ENCODE measurements around the gene INF2. TPM values are rescaled to one million over a fixed set of nuclear protein-coding genes. Genes with fewer than 3 reads are reported as not detected.
A peak's percentile ranks its signal among the peaks of the same experiment; 100 is the strongest.

INF2 gene
- total RNA-seq, 4 donors from 2014 or later, result 36.7 to 43.6 (median 37.8) TPM

DNA sequence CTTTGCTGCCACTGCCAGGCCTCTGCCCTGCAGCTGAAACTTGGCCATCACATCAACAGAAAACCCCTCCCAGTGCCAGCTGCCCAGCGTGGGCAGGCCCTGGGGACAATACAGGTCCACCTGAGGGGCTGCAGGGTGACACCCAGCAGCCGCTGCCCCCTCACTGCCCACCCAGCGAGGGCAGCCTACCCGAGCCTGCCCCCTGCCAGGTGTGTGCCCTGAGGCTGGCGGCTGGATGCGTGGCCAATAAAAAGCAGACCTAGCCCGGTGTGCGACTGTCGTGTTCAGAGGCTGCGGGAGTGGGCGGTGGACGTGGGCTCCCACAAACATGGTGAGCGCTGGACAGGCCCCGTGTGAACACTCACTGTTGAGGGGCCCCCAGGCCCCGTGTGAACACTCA lies 29.9 kb downstream of the INF2 start:
- Histone ChIP-seq H3K36me3 (peaks cover 7 to 46% (median 14%) of the 10 kb centered on the region in 3 donors), H3K4me1 (peaks cover 13 to 34% (median 20%) of the 10 kb centered on the region in 3 donors), H3K4me3 (no peak overlapping the region), H3K9me3 (no peaks in the 10 kb centered on the region), H3K27me3 (no peaks in the 10 kb centered on the region), H3K27ac (no peak overlapping the region)
- no peak for DNase-seq
- WGBS, 2 donors, result 80 to 85% methylated on average over 1 to 6 of the region's 15 CpGs
- intact Hi-C loops (cut with DNase I), result no loop called here
- TF ChIP-seq POLR2A (IDR thresholded peaks at IDR 0.05), result no peak
- TF ChIP-seq, protein P1, sequence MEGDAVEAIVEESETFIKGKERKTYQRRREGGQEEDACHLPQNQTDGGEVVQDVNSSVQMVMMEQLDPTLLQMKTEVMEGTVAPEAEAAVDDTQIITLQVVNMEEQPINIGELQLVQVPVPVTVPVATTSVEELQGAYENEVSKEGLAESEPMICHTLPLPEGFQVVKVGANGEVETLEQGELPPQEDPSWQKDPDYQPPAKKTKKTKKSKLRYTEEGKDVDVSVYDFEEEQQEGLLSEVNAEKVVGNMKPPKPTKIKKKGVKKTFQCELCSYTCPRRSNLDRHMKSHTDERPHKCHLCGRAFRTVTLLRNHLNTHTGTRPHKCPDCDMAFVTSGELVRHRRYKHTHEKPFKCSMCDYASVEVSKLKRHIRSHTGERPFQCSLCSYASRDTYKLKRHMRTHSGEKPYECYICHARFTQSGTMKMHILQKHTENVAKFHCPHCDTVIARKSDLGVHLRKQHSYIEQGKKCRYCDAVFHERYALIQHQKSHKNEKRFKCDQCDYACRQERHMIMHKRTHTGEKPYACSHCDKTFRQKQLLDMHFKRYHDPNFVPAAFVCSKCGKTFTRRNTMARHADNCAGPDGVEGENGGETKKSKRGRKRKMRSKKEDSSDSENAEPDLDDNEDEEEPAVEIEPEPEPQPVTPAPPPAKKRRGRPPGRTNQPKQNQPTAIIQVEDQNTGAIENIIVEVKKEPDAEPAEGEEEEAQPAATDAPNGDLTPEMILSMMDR (IDR thresholded peaks at IDR 0.05), result no peak

DNA sequence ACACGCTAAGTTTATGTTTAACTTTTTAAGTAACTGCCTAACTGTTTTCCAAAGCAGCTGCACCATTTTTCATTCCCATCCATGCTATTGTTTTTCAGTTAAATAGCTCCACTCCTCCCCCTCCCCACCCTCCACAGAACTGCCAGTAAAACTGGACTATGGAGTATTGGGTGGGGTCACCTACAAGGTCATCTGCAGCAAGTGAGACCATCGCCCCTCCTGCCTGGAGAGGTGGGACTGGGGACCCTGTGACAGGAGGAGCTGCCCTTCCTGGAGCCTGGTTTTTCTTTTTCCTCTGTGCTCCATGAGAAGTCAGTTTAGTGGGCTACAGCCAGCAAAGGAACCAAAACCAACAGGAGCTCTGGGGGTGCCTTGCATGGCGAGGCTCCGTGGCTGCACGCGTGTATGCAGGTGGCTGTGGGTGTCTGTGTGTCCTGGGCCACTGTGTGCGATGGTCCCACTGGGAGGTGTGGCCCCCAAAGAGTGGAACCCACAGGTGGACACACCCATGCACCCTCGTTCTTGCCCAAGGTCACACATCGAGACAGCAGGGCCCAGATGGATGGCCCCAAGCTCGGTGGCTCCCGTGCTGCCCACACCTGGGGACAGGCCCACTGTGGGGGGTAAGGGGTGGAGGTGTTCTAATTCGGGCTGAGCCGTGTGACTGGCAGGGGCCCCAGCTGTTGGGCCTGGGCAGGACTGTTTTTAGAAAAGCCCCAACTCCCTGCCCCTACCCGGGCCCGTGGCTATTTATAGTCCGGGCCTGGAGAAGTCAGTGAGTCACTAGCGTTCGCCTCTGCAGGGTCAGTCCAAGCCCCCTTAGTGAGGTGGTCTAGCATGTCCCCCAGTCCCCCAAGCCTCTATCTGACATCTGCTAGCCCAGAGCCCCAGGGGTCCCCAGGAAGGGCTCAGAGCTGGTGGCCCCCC lies 32.4 kb downstream of the INF2 start:
- intact Hi-C loops (cut with DNase I), result no loop called here
- no peak for DNase-seq

DNA sequence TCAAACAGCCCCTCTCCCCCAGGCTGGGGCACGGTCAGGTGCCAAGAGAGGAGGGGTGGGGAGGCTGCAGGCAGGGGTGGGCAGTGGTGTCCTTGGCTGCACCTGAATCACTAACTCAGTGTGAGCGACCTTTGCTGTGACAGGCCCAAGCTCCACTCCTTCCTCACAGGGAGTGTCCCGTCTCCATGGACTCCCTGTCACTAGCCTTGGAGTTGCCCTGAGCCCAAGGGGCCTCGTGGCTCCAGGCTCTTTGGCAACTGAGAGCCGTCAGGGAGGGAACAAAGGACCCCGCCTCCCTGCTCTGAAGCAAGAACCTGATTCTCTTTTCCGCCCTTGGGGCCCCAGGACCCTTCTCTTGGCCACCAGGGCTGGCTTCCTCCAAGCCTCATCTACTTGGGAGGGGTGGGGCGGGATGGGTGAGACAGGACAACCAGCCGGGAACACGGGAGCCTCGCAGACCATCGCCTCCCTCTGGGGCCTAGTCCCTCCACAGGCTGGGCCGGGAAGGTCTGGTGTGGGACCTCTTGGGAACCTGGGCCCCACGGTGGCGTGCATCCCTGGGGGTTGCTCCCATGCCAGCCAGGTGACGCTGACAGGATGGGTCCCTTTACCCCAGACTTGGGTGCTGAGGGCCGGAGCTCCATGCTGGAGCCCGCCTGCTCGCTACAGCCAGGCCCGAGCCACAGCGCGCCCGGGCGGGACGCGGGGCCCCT lies 33.7 kb downstream of the INF2 start:
- no peaks in the 10 kb centered on the region for H3K27me3 ChIP-seq
- peak overlapping the region; percentile 63 to 95 (median 68) for H3K4me3 ChIP-seq
- H3K27ac ChIP-seq, result peak overlapping the region in 3 of 4 donors; percentile 24 to 85 (median 76)
- 26 to 42% methylated on average over 3 to 6 of the region's 26 CpGs for whole genome bisulfite sequencing, 2 donors
- intact Hi-C loops (cut with DNase I), result no loop called here
- H3K9me3 ChIP-seq, result no peaks in the 10 kb centered on the region
- DNase-seq, result no peak
- no peak for TF ChIP-seq POLR2A (IDR thresholded peaks at IDR 0.05)
- TF ChIP-seq, protein P1 (IDR thresholded peaks at IDR 0.05), result no peak
- H3K36me3 ChIP-seq, result peaks cover 0 to 17% (median 4%) of the 10 kb centered on the region in 3 donors
- H3K4me1 ChIP-seq, result peaks cover 30 to 46% (median 34%) of the 10 kb centered on the region in 3 donors

More for the DNA sequence above, 32.4 kb downstream of the INF2 start:
- TF ChIP-seq, protein P1 (IDR thresholded peaks at IDR 0.05), result no peak
- TF ChIP-seq POLR2A (IDR thresholded peaks at IDR 0.05), result no peak
- H3K27me3 ChIP-seq, result no peaks in the 10 kb centered on the region
- peak overlapping the region in 2 of 4 donors; percentile 11 to 39 for H3K27ac ChIP-seq
- 44 to 80% methylated on average over 5 to 6 of the region's 18 CpGs for WGBS, 2 donors
- peaks cover 30 to 46% (median 34%) of the 10 kb centered on the region in 3 donors for H3K4me1 ChIP-seq
- no peak overlapping the region for H3K4me3 ChIP-seq
- H3K36me3 ChIP-seq, result peaks cover 0 to 25% (median 4%) of the 10 kb centered on the region in 3 donors
- no peaks in the 10 kb centered on the region for H3K9me3 ChIP-seq

DNA sequence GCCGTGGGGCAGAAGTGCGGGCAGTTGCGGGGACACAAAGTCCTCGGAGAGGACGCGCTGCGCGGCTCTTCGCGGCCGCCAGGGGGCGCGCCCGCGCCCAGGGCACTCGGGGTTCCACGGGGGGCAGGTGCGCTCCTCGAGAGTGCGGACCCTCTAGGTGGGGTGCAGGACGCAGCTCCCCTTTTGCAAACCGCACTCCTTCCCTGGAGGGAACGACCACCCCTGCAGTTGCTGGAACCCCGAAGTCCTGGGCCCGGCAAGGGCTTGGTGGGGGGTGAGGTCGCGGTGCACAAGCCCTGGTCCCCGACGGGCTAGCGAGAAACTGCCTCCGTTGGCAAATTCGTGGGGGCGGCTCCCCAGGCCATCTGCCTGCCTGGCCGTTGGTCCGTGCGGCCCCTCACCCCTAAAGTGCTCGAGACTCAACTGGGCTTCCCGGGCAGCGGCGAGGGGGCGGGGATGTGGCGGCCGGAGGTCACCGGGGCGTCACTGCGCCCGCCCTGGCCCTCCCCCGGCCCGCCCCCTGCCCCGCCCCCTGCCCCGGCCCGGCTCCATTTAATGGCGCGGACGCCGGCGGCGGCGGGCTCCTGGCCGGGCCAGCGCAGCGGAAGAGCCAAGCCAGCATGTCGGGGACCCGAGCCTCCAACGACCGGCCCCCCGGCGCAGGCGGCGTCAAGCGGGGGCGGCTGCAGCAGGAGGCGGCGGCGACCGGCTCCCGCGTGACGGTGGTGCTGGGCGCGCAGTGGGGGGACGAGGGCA lies 34.4 kb downstream of the INF2 start, which contains the start of gene ADSS1:
Gene ADSS1 (plus strand): TSS at position 579 of the 756 bp plus-strand sequence. CDS start 42 bp downstream, at position 621.
- peaks cover 30 to 46% (median 34%) of the 10 kb centered on the region in 3 donors for H3K4me1 ChIP-seq
- H3K27me3 ChIP-seq, result no peaks in the 10 kb centered on the region
- DNase-seq, result no peak
- TF ChIP-seq, protein P1 (IDR thresholded peaks at IDR 0.05), result peak; percentile 89 to 98 (median 94)
- peak in 1 of 4 donors; percentile 6 for TF ChIP-seq POLR2A (IDR thresholded peaks at IDR 0.05)
- intact Hi-C loops (cut with DNase I), result no loop called here
- H3K4me3 ChIP-seq, result peak within 1 kb of the TSS; percentile 63 to 95 (median 68)
- peaks cover 0 to 11% (median 4%) of the 10 kb centered on the region in 3 donors for H3K36me3 ChIP-seq
- H3K27ac ChIP-seq, result peak within 1 kb of the TSS; percentile 76 to 85 (median 80)
- H3K9me3 ChIP-seq, result no peaks in the 10 kb centered on the region
- WGBS, 2 donors, result 0% methylated on average over 6 of the region's 82 CpGs; no CpG with 5 or more reads in 1 of the 2 donors

Measured in esophagus squamous epithelium (tissue), 5 donors.